ENCODE measurements around the gene SH3BP5L. TPM values are rescaled to one million over a fixed set of nuclear protein-coding genes. Genes with fewer than 3 reads are reported as not detected.

Gene SH3BP5L
- total and polyA plus RNA-seq, 2 of the 13 experiments (the other 11 are each of a cell fraction or from before 2014, with no cell fraction given), result 10.3 to 14.9 TPM

GRCh38 chr1:248873409-248873992 lies 47.8 kb upstream of the SH3BP5L start (continued):
- TF ChIP-seq ZNF550 (CRISPR knock-in tag; IDR thresholded peaks at IDR 0.05; ENCODE audit: borderline replicate concordance), result no peak
- peak; percentile 77 for TF ChIP-seq ELF1 (CRISPR knock-in tag; IDR thresholded peaks at IDR 0.05)
- peak; percentile 46; the same call in 1 of the 2 replicates for TF ChIP-seq NAIF1 (CRISPR knock-in tag; IDR thresholded peaks at IDR 0.05; ENCODE audit: borderline replicate concordance)
- TF ChIP-seq SETDB1 (CRISPR knock-in tag; IDR thresholded peaks at IDR 0.05; ENCODE audit: borderline replicate concordance), result no peak
- peak; percentile 93 for TF ChIP-seq ZNF20 (CRISPR knock-in tag; IDR thresholded peaks at IDR 0.05)
- no peak for TF ChIP-seq NFE2 (CRISPR knock-in tag; IDR thresholded peaks at IDR 0.05)
- TF ChIP-seq ARNT2 (CRISPR knock-in tag; IDR thresholded peaks at IDR 0.05; ENCODE audit: low read depth), result peak; percentile 68; the same call in 1 of the 2 replicates
- TF ChIP-seq ZNF776 (CRISPR knock-in tag; IDR thresholded peaks at IDR 0.05), result peak; percentile 73
- peak; percentile 56; the same call in 1 of the 2 replicates for TF ChIP-seq ZNF598 (CRISPR knock-in tag; IDR thresholded peaks at IDR 0.05; ENCODE audit: borderline replicate concordance)
- peak; percentile 81 for TF ChIP-seq HNRNPLL (IDR thresholded peaks at IDR 0.05; ENCODE audit: low read depth, low read length, poor library complexity, severe bottlenecking)
- TF ChIP-seq ZNF691 (CRISPR knock-in tag; IDR thresholded peaks at IDR 0.05; ENCODE audit: borderline replicate concordance, low read depth), result no peak
- no peak for TF ChIP-seq ZNF282 (IDR thresholded peaks at IDR 0.05; ENCODE audit: partially characterized antibody)
- no peak for TF ChIP-seq HHEX (CRISPR knock-in tag; IDR thresholded peaks at IDR 0.05)
- TF ChIP-seq ZFAT (CRISPR knock-in tag; conservative IDR thresholded peaks at IDR 0.05), result no peak
- no peak; the same call in 1 of the 2 replicates for TF ChIP-seq ZBED4 (CRISPR knock-in tag; IDR thresholded peaks at IDR 0.05; ENCODE audit: borderline replicate concordance)
- TF ChIP-seq DNMT1 (CRISPR knock-in tag; IDR thresholded peaks at IDR 0.05), result no peak
- TF ChIP-seq, protein P1, sequence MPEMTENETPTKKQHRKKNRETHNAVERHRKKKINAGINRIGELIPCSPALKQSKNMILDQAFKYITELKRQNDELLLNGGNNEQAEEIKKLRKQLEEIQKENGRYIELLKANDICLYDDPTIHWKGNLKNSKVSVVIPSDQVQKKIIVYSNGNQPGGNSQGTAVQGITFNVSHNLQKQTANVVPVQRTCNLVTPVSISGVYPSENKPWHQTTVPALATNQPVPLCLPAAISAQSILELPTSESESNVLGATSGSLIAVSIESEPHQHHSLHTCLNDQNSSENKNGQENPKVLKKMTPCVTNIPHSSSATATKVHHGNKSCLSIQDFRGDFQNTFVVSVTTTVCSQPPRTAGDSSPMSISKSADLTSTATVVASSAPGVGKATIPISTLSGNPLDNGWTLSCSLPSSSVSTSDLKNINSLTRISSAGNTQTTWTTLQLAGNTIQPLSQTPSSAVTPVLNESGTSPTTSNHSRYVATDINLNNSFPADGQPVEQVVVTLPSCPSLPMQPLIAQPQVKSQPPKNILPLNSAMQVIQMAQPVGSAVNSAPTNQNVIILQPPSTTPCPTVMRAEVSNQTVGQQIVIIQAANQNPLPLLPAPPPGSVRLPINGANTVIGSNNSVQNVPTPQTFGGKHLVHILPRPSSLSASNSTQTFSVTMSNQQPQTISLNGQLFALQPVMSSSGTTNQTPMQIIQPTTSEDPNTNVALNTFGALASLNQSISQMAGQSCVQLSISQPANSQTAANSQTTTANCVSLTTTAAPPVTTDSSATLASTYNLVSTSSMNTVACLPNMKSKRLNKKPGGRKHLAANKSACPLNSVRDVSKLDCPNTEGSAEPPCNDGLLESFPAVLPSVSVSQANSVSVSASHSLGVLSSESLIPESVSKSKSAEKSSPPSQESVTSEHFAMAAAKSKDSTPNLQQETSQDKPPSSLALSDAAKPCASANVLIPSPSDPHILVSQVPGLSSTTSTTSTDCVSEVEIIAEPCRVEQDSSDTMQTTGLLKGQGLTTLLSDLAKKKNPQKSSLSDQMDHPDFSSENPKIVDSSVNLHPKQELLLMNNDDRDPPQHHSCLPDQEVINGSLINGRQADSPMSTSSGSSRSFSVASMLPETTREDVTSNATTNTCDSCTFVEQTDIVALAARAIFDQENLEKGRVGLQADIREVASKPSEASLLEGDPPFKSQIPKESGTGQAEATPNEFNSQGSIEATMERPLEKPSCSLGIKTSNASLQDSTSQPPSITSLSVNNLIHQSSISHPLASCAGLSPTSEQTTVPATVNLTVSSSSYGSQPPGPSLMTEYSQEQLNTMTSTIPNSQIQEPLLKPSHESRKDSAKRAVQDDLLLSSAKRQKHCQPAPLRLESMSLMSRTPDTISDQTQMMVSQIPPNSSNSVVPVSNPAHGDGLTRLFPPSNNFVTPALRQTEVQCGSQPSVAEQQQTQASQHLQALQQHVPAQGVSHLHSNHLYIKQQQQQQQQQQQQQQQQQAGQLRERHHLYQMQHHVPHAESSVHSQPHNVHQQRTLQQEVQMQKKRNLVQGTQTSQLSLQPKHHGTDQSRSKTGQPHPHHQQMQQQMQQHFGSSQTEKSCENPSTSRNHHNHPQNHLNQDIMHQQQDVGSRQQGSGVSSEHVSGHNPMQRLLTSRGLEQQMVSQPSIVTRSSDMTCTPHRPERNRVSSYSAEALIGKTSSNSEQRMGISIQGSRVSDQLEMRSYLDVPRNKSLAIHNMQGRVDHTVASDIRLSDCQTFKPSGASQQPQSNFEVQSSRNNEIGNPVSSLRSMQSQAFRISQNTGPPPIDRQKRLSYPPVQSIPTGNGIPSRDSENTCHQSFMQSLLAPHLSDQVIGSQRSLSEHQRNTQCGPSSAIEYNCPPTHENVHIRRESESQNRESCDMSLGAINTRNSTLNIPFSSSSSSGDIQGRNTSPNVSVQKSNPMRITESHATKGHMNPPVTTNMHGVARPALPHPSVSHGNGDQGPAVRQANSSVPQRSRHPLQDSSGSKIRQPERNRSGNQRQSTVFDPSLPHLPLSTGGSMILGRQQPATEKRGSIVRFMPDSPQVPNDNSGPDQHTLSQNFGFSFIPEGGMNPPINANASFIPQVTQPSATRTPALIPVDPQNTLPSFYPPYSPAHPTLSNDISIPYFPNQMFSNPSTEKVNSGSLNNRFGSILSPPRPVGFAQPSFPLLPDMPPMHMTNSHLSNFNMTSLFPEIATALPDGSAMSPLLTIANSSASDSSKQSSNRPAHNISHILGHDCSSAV (CRISPR knock-in tag; IDR thresholded peaks at IDR 0.05; ENCODE audit: borderline replicate concordance), result no peak
